Thyroid gland (tissue), 4 donors: Measurements from ENCODE around the gene RNPEPL1. TPM values are rescaled to one million over a fixed set of nuclear protein-coding genes. Genes with fewer than 3 reads are reported as not detected.
A peak's percentile ranks its signal among the peaks of the same experiment; 100 is the strongest.

Source experiments
- DNase-seq, 2 donors: peaks; one replicate each; pipeline ENCODE4 v3.0.0-alpha.2; 2019
- H3K27ac ChIP-seq, 3 donors: fragments of 200-600 bp; sonication (generic); 1 replicate in 2 of 3; 2 replicates in 1 of 3; pipeline ENCODE4 v1.5.1; 2016 to 2019; ENCODE audit warnings: mild to moderate bottlenecking in 1 of 3, moderate library complexity in 1 of 3
- H3K27me3 ChIP-seq: fragments of 200-600 bp; sonication (generic); one replicate; pipeline ENCODE4 v1.5.1; 2019
- H3K36me3 ChIP-seq, 2 donors: fragments of 200-600 bp; sonication (generic); one replicate each; pipeline ENCODE4 v1.5.1; 2016 to 2019
- H3K4me1 ChIP-seq, 2 donors: fragments of 200-600 bp; sonication (generic); one replicate each; pipeline ENCODE4 v1.5.1; 2017 to 2019
- H3K4me3 ChIP-seq, 3 donors: fragments of 200-600 bp; sonication (generic); replicated peaks in 1 of 3; 1 replicate in 2 of 3; 2 replicates in 1 of 3; pipeline ENCODE4 v1.5.1; 2016; ENCODE audit warnings: mild to moderate bottlenecking in 1 of 3
- H3K9me3 ChIP-seq: fragments of 200-600 bp; sonication (generic); one replicate; pipeline ENCODE4 v1.5.1; 2017
- POLR2A ChIP-seq, 2 donors: fragments of 450-650 bp; IDR thresholded peaks; one replicate each; pipeline ENCODE4 v1.6.1; 2017; ENCODE audit warnings: antibody characterized with exemption in 2 of 2, mild to moderate bottlenecking in 2 of 2, moderate library complexity in 1 of 2
- WGBS, 2 donors: methylation state at CpG; one replicate each; pipeline ENCODE4 v1.1.5; 2017; 5-methylcytosine and 5-hydroxymethylcytosine counted together
- intact Hi-C: fragments of 100-400 bp; cut with DNase I; formaldehyde crosslinking; loops from one replicate; pipeline ENCODE4 v1.15.1; 2023
- total RNA-seq, 4 donors: library from RNA; depleted of rRNA; stranded (reverse); fragments of >200 nt; gene quantifications; one replicate each; pipeline ENCODE4 v1.2.3, GENCODE V29; 2016
- TF ChIP-seq, protein P1 (sequence below), 6 experiments: fragments of 200-600 bp in 3 of 6; fragments of 450-650 bp in 3 of 6; sonication (generic) in 3 of 6; IDR thresholded peaks; one replicate each; pipeline ENCODE4 v1.5.1; 2016 to 2019; ENCODE audit warnings: antibody characterized with exemption in 6 of 6, mild to moderate bottlenecking in 2 of 6, inconsistent platforms in 1 of 6, moderate library complexity in 1 of 6

Gene RNPEPL1
- total RNA-seq, 4 donors from 2014 or later = 20.0 to 45.5 (median 37.3) TPM

DNA sequence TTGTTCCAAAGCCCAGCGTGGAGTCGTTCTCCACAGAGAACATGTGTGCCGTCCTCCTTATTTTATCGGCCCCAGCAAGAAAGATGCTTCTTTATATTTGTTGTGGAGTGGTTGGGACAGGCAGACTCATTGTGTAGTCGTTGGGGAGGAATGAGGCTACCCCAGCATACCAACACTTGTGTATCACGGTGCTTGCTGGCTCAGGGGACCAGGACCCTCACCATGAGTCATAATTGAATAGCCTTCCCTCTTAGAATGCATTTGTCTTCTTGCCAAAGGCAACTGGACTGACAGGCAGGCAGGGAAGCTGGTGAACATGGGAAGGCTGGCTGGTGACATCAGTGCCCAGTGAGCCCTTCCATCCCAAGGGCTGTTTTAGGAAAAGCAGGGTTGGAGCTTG, 22.9 kb downstream of the RNPEPL1 start:
- no peaks in the 10 kb centered on the region for H3K27me3 ChIP-seq
- TF ChIP-seq POLR2A (IDR thresholded peaks at IDR 0.05) = no peak
- TF ChIP-seq, protein P1, sequence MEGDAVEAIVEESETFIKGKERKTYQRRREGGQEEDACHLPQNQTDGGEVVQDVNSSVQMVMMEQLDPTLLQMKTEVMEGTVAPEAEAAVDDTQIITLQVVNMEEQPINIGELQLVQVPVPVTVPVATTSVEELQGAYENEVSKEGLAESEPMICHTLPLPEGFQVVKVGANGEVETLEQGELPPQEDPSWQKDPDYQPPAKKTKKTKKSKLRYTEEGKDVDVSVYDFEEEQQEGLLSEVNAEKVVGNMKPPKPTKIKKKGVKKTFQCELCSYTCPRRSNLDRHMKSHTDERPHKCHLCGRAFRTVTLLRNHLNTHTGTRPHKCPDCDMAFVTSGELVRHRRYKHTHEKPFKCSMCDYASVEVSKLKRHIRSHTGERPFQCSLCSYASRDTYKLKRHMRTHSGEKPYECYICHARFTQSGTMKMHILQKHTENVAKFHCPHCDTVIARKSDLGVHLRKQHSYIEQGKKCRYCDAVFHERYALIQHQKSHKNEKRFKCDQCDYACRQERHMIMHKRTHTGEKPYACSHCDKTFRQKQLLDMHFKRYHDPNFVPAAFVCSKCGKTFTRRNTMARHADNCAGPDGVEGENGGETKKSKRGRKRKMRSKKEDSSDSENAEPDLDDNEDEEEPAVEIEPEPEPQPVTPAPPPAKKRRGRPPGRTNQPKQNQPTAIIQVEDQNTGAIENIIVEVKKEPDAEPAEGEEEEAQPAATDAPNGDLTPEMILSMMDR (IDR thresholded peaks at IDR 0.05) = no peak
- no peak overlapping the region for H3K4me3 ChIP-seq
- intact Hi-C loops = loop anchor here (10.0 kb wide), 1 partner anchor 114 kb away; no protein-coding TSS in a partner anchor
- DNase-seq = no peak
- H3K27ac ChIP-seq = no peak overlapping the region
- H3K4me1 ChIP-seq = peaks cover 10 to 15% of the 10 kb centered on the region in 2 donors
- H3K36me3 ChIP-seq = peaks cover 3 to 13% of the 10 kb centered on the region in 2 donors
- WGBS, 2 donors = 92% methylated on average over 6 of the region's 6 CpGs
- H3K9me3 ChIP-seq = no peaks in the 10 kb centered on the region

DNA sequence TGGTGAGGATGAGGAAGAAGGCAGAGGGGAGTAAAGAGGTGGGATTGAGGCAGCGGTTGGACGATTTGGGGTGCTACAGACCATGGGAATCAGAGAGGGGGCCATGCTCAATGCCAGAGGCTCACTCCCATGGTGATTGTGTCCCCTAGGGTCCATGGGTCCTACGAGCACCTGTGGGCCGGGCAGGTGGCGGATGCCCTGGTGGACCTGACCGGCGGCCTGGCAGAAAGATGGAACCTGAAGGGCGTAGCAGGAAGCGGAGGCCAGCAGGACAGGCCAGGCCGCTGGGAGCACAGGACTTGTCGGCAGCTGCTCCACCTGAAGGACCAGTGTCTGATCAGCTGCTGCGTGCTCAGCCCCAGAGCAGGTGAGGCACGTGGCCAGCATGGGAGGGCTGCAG, 23.5 kb downstream of the RNPEPL1 start:
- TF ChIP-seq POLR2A (IDR thresholded peaks at IDR 0.05) = no peak
- TF ChIP-seq, protein P1 (IDR thresholded peaks at IDR 0.05) = no peak
- H3K4me1 ChIP-seq = peaks cover 10 to 15% of the 10 kb centered on the region in 2 donors
- WGBS, 2 donors = 94 to 95% methylated on average over 8 to 9 of the region's 13 CpGs
- no peak overlapping the region for H3K27ac ChIP-seq
- no peak for DNase-seq
- no peaks in the 10 kb centered on the region for H3K27me3 ChIP-seq
- H3K9me3 ChIP-seq = no peaks in the 10 kb centered on the region
- no peak overlapping the region for H3K4me3 ChIP-seq
- H3K36me3 ChIP-seq = peaks cover 3 to 13% of the 10 kb centered on the region in 2 donors
- intact Hi-C loops = loop anchor here (10.0 kb wide), 1 partner anchor 113 kb away; no protein-coding TSS in a partner anchor

DNA sequence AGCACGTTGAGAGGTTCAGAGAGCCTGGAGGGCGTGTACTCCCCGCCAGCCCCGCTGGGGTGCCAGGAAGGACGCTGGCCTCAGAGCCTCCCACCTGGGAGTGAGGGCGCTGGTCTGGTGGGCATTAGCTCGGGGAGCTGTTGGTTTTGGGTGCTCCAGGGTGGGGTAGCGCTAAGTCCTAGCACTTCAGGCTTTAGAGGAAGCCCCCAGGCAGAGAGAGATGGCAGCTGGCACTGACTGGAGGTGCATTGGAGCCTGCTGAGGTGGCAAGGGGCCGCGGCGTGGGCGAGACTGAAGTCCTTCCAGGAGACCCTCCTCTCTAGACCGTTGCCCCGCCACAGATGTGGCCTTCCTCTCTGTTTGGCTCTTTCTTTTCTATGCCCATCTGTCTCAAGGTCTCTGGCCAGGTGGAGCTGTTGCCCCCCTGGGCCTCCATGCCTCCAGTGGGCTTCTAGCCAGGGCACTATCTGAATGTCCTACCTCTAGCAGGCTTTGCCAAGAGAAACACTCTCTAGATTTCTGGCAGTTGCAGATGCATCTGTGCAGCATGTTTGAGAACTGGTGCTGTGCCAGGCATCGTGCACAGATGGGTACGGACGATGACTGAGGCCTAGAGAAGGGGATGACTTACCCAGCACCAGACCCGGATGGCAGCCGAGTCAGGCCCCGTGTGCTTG, 24.9 kb downstream of the RNPEPL1 start:
- Histone ChIP-seq H3K36me3 (peaks cover 6 to 13% of the 10 kb centered on the region in 2 donors), H3K9me3 (no peaks in the 10 kb centered on the region), H3K27me3 (no peaks in the 10 kb centered on the region), H3K4me1 (peaks cover 0 to 5% of the 10 kb centered on the region in 2 donors), H3K4me3 (no peak overlapping the region), H3K27ac (no peak overlapping the region)
- WGBS, 2 donors = 92% methylated on average over 19 to 20 of the region's 20 CpGs
- TF ChIP-seq POLR2A (IDR thresholded peaks at IDR 0.05) = no peak
- TF ChIP-seq, protein P1 (IDR thresholded peaks at IDR 0.05) = no peak
- intact Hi-C loops = loop anchor here (10.0 kb wide), 1 partner anchor 112 kb away; no protein-coding TSS in a partner anchor
- peak in 1 of 2 donors; percentile 1 for DNase-seq

DNA sequence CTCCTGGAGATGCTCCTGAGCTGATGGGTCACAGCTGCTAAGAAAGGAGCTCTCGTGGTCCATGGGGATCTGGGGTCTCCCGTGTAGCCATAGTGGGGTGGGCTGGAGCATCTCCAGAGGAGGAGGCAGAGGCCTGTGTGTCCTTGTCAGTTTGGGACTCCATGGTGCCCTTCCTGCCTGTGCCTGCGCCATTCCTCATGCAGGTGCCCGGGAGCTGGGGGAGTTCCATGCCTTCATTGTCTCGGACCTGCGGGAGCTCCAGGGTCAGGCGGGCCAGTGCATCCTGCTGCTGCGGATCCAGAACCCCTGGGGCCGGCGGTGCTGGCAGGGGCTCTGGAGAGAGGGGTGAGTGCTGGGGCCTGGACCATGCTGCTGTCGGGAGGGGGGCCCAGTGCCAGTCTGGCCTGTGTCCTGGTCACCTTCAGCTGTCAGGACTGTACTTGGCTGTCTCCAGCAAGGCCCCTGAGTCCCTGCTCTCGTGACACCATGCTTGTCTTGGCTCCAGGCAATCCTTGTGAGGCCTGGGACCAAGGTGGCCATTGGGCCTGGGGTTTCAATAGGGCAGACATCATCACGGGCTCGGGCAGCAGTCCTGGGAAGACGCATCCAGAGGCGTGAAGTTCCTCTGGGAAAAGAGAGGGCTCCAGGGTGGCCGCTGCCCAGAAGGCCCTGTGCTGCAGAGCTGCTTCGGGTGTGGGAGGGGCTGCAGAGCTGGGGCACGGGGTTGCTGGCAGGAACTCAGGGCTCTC, 25.6 kb downstream of the RNPEPL1 start:
- H3K9me3 ChIP-seq = no peaks in the 10 kb centered on the region

More for the DNA sequence above, 25.6 kb downstream of the RNPEPL1 start:
- intact Hi-C loops = loop anchor here (10.0 kb wide), 1 partner anchor 111 kb away; no protein-coding TSS in a partner anchor
- H3K27me3 ChIP-seq = no peaks in the 10 kb centered on the region
- no peak overlapping the region for H3K27ac ChIP-seq
- DNase-seq = peak; percentile 0 to 1
- H3K4me1 ChIP-seq = no peaks in the 10 kb centered on the region
- peaks cover 13% of the 10 kb centered on the region in 2 donors for H3K36me3 ChIP-seq
- TF ChIP-seq POLR2A (IDR thresholded peaks at IDR 0.05) = no peak
- TF ChIP-seq, protein P1 (IDR thresholded peaks at IDR 0.05) = no peak
- WGBS, 2 donors = 95 to 98% methylated on average over 8 to 15 of the region's 19 CpGs
- no peak overlapping the region for H3K4me3 ChIP-seq
